ENCODE data around the gene GLS2. TPM values are rescaled to one million over a fixed set of nuclear protein-coding genes. Genes with fewer than 3 reads are reported as not detected.

Gene GLS2
- total and polyA plus RNA-seq, 9 of the 15 experiments (the other 6 are each of a cell fraction or from before 2014, with no cell fraction given): 0.11 TPM; not detected in 8

DNA sequence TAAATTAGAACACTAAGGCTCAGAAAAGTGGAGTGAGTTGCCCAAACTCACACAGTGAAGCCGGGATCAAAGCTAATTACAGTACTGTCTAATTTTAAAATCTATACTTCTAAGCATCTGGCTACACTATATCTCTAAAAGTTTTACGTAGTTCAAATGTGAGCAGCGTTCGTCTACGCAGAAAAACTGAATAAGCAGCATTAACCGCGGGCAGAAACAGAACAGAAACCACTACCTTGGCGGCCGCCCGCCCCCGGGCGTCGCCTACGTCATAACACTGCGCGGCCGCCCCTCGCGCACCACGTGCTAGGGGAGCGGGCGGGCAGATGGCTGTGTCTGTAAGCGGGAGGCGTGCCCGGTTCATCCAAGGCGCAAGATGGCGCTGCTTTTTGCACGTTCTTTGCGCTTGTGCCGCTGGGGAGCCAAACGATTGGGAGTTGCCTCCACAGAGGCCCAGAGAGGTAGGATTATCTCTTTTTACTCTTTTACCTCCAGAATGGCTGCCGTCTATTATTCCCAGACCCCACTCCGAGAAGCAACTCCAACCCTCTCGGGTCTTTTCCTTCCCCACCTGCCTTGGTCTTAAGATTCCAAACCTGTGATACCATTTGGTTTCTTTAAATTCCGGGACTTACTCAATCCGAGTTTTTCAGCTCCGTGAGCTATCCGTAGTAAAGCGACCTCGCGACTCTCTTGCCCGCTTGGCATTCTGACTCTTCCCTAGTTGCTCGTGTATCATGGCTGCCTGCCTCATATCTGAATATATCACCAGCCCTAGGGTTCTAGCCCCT is 19.6 kb downstream of the GLS2 start, which contains the start of gene SPRYD4 (continued):
- peak; percentile 94 for TF ChIP-seq C11orf30 (IDR thresholded peaks at IDR 0.05; ENCODE audit: low read depth)
- no peak for TF ChIP-seq MLX (CRISPR knock-in tag; conservative IDR thresholded peaks at IDR 0.05)
- TF ChIP-seq ZNF561 (CRISPR knock-in tag; conservative IDR thresholded peaks at IDR 0.05): no peak
- TF ChIP-seq RFX5 (IDR thresholded peaks at IDR 0.05; ENCODE audit: low read depth, low read length): 0 out of 2 replicates have a peak, but pooled peaks have one; percentile 24
- TF ChIP-seq POLR2B (IDR thresholded peaks at IDR 0.05; ENCODE audit: low read depth, partially characterized antibody): peak; percentile 85
- TF ChIP-seq ZSCAN29 (IDR thresholded peaks at IDR 0.05): peak; percentile 63
- TF ChIP-seq CCNT2 (IDR thresholded peaks at IDR 0.05; ENCODE audit: borderline replicate concordance, extremely low read depth, insufficient read length, low read depth, low read length): peak; percentile 86
- no peak for TF ChIP-seq ZNF584 (CRISPR knock-in tag; IDR thresholded peaks at IDR 0.05; ENCODE audit: low read depth)
- 0 out of 2 replicates have a peak, but pooled peaks have one; percentile 24 for TF ChIP-seq CHAMP1 (IDR thresholded peaks at IDR 0.05)
- TF ChIP-seq ZNF398 (CRISPR knock-in tag; IDR thresholded peaks at IDR 0.05): no peak
- no peak for TF ChIP-seq FOXK1 (CRISPR knock-in tag; IDR thresholded peaks at IDR 0.05; ENCODE audit: borderline replicate concordance)
- TF ChIP-seq, protein P1, sequence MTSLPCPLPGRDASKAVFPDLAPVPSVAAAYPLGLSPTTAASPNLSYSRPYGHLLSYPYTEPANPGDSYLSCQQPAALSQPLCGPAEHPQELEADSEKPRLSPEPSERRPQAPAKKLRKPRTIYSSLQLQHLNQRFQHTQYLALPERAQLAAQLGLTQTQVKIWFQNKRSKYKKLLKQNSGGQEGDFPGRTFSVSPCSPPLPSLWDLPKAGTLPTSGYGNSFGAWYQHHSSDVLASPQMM (CRISPR knock-in tag; IDR thresholded peaks at IDR 0.05): no peak
- no peak for TF ChIP-seq ARNT (IDR thresholded peaks at IDR 0.05)
- TF ChIP-seq SMARCB1 (IDR thresholded peaks at IDR 0.05; ENCODE audit: insufficient read length, low read depth): no peak
- TF ChIP-seq STAT5B (CRISPR knock-in tag; IDR thresholded peaks at IDR 0.05): no peak
- TF ChIP-seq ATF1 (CRISPR knock-in tag; IDR thresholded peaks at IDR 0.05): peak; percentile 93
- peak; percentile 99 for TF ChIP-seq ATF1 (tag; IDR thresholded peaks at IDR 0.05)
- TF ChIP-seq SMAD4 (CRISPR knock-in tag; conservative IDR thresholded peaks at IDR 0.05): peak; percentile 85
- TF ChIP-seq ZNF175 (CRISPR knock-in tag; IDR thresholded peaks at IDR 0.05; ENCODE audit: low read depth): peak; percentile 65; the same call in 1 of the 2 replicates
- no peak for TF ChIP-seq STAG1 (CRISPR knock-in tag; IDR thresholded peaks at IDR 0.05; ENCODE audit: borderline replicate concordance)
- TF ChIP-seq ZNF764 (CRISPR knock-in tag; IDR thresholded peaks at IDR 0.05; ENCODE audit: low read depth): no peak
- no peak for TF ChIP-seq FIP1L1 (IDR thresholded peaks at IDR 0.05; ENCODE audit: low read depth, low read length, poor library complexity, severe bottlenecking)
- TF ChIP-seq MECOM (CRISPR knock-in tag; IDR thresholded peaks at IDR 0.05): no peak

Measured in K562 (cell line).